DMS79 treated with DMSO at 0.1 percent for 48 hours (cell line): ENCODE data around the gene RAP1GAP.

Experiments
- DNase-seq: peaks from one replicate; lab custom pipeline; 2025; lab: John Stamatoyannopoulos, UW

Gene RAP1GAP

GRCh38 chr1:21610027-21610426 is 59.1 kb downstream of the RAP1GAP start:
- DNase-seq: no peak

- DNase-seq: no peak
These were observed 60.4 kb downstream of the RAP1GAP start for GRCh38 chr1:21608798-21609197.

- no peak for DNase-seq
These were observed 61.3 kb downstream of the RAP1GAP start for GRCh38 chr1:21607549-21608529.

- no peak for DNase-seq
These were observed 63.0 kb downstream of the RAP1GAP start for GRCh38 chr1:21605964-21606705.

- no peak for DNase-seq
These were observed 64.0 kb downstream of the RAP1GAP start for GRCh38 chr1:21605012-21605715.

GRCh38 chr1:21604208-21604957 is 64.8 kb downstream of the RAP1GAP start:
- no peak for DNase-seq

GRCh38 chr1:21603177-21604138 is 65.7 kb downstream of the RAP1GAP start:
- DNase-seq: no peak

GRCh38 chr1:21601278-21602048 is 67.7 kb downstream of the RAP1GAP start:
- DNase-seq: no peak

- no peak for DNase-seq
These were observed 69.8 kb downstream of the RAP1GAP start for GRCh38 chr1:21599402-21599801.

GRCh38 chr1:21598904-21599303 is 70.3 kb downstream of the RAP1GAP start:
- no peak for DNase-seq

GRCh38 chr1:21598417-21598816 is 70.7 kb downstream of the RAP1GAP start:
- DNase-seq: no peak

- DNase-seq: no peak
These were observed 71.4 kb downstream of the RAP1GAP start for GRCh38 chr1:21597753-21598152.

GRCh38 chr1:21596628-21597027 is 72.5 kb downstream of the RAP1GAP start:
- DNase-seq: no peak

- no peak for DNase-seq
These were observed 73.0 kb downstream of the RAP1GAP start for GRCh38 chr1:21596174-21596573.

- DNase-seq: no peak
These were observed 73.9 kb downstream of the RAP1GAP start for GRCh38 chr1:21594935-21595897.

GRCh38 chr1:21594501-21594900 is 74.7 kb downstream of the RAP1GAP start:
- no peak for DNase-seq

GRCh38 chr1:21593231-21593630 is 75.9 kb downstream of the RAP1GAP start:
- DNase-seq: no peak

- no peak for DNase-seq
These were observed 76.9 kb downstream of the RAP1GAP start for GRCh38 chr1:21592086-21592865.
